HEK293T (cell line): ENCODE results near the gene ANO6.

ENCODE experiments used
- ARNT ChIP-seq: fragments of 450-650 bp; IDR thresholded peaks from 2 replicates; pipeline ENCODE4 v1.6.1; 2017; ENCODE audit warnings: mild to moderate bottlenecking
- BHLHE40 ChIP-seq: fragments of 450-650 bp; IDR thresholded peaks from 2 replicates; pipeline ENCODE4 v1.6.1; 2016; ENCODE audit warnings: mild to moderate bottlenecking, moderate library complexity, borderline replicate concordance
- CTBP1 ChIP-seq: fragments of 450-650 bp; IDR thresholded peaks from 2 replicates; pipeline ENCODE4 v1.6.1; 2016; ENCODE audit warnings: borderline replicate concordance
- ELF4 ChIP-seq: fragments of 450-650 bp; IDR thresholded peaks from 2 replicates; pipeline ENCODE4 v1.6.1; 2017; ENCODE audit warnings: antibody characterized with exemption
- FOXA1 ChIP-seq: fragments of 450-650 bp; IDR thresholded peaks from 2 replicates; pipeline ENCODE4 v1.6.1; 2016; ENCODE audit warnings: mild to moderate bottlenecking
- FOXK2 ChIP-seq: fragments of 450-650 bp; IDR thresholded peaks from 2 replicates; pipeline ENCODE4 v1.6.1; 2016; ENCODE audit warnings: mild to moderate bottlenecking
- FOXM1 ChIP-seq: fragments of 450-650 bp; IDR thresholded peaks from 2 replicates; pipeline ENCODE4 v1.6.1; 2017; ENCODE audit warnings: mild to moderate bottlenecking, borderline replicate concordance
- HDGF ChIP-seq: fragments of 450-650 bp; IDR thresholded peaks from 2 replicates; pipeline ENCODE4 v1.6.1; 2017; ENCODE audit warnings: antibody characterized with exemption, borderline replicate concordance
- L3MBTL2 ChIP-seq: fragments of 450-650 bp; conservative IDR thresholded peaks from 2 replicates; pipeline ENCODE4 v1.6.1; 2016; ENCODE audit warnings: mild to moderate bottlenecking
- NFRKB ChIP-seq: fragments of 450-650 bp; IDR thresholded peaks from 2 replicates; pipeline ENCODE4 v1.6.1; 2016; ENCODE audit warnings: mild to moderate bottlenecking, moderate library complexity
- SP1 ChIP-seq: fragments of 450-650 bp; IDR thresholded peaks from 2 replicates; pipeline ENCODE4 v1.6.1; 2017
- TARDBP ChIP-seq: fragments of 450-650 bp; IDR thresholded peaks from 2 replicates; pipeline ENCODE4 v1.6.1; 2016
- ZNF384 ChIP-seq: fragments of 450-650 bp; IDR thresholded peaks from 2 replicates; pipeline ENCODE4 v1.6.1; 2016
- TF ChIP-seq, protein P1 (sequence below): fragments of 450-650 bp; IDR thresholded peaks from 2 replicates; pipeline ENCODE4 v1.6.1; 2016

DNA sequence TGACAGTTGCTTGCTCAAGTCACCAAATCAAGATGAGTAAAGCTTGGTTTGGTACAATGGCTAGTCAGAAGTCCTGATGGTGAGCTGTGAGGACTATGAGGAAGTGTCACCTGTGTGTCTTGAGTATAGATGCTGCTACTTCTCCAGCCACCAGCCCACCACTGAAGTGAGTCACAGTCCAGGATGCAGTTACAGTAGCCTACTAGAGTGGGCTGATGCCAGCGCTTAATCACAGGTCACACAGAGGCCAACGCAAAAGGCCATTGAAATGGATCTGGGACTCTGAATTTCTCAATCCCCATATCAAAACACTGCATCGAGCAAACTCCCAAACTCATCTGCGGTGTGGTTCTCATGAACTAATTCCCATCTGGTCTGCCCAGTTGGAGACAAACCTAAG lies 223.1 kb downstream of the ANO6 start:
- TF ChIP-seq ELF4 = no peak
- TF ChIP-seq FOXK2 = no peak
- no peak for TF ChIP-seq SP1
- TF ChIP-seq TARDBP = no peak
- TF ChIP-seq NFRKB = no peak
- no peak for TF ChIP-seq BHLHE40
- TF ChIP-seq FOXA1 = no peak
- TF ChIP-seq FOXM1 = no peak
- no peak for TF ChIP-seq L3MBTL2
- TF ChIP-seq ZNF384 = no peak
- TF ChIP-seq, protein P1, sequence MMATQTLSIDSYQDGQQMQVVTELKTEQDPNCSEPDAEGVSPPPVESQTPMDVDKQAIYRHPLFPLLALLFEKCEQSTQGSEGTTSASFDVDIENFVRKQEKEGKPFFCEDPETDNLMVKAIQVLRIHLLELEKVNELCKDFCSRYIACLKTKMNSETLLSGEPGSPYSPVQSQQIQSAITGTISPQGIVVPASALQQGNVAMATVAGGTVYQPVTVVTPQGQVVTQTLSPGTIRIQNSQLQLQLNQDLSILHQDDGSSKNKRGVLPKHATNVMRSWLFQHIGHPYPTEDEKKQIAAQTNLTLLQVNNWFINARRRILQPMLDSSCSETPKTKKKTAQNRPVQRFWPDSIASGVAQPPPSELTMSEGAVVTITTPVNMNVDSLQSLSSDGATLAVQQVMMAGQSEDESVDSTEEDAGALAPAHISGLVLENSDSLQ = no peak
- no peak for TF ChIP-seq CTBP1
- no peak for TF ChIP-seq ARNT
- no peak for TF ChIP-seq HDGF
